ENCODE measurements around the gene TMED1.
A peak's percentile ranks its signal among the peaks of the same experiment; 100 is the strongest.
"Not testable (repeated sequence)": the region's sequence is repeated elsewhere in the genome, so short reads cannot be mapped to it uniquely, and the experiment has no call there.

The TMED1 gene

GRCh38 chr19:10835754-10836478, at the start of gene TMED1:
TSS of gene TMED1 (minus strand) at chr19:10836212. CDS start at chr19:10836191, 21 bp downstream.
- DNase-seq (ENCODE audit: low spot score): peak; percentile 99

GRCh38 chr19:10885201-10886169, 49.5 kb upstream of the TMED1 start:
- DNase-seq (ENCODE audit: low spot score): no peak

DNA sequence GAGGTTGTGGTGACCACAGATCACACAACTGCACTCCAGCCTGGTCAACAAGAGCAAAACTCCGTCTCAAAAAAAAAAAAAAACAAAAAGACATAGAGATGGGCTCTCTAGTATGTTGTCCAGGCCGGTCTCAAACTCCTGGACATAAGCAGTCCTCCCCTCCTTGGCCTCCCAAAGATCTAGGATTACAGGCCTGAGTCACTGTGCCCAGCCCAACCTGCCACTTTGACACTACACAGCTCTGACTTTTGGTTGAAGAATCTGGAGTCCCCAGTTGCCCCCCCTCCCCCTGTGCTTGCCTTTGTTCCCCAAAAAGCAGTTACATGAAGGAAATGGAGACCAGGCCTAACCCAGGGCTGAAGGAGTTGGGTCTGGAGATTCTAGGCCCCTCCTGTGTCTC, 48.3 kb upstream of the TMED1 start:
- DNase-seq (ENCODE audit: low spot score): peak; percentile 81

- no peak for DNase-seq (ENCODE audit: low spot score)
Observed at GRCh38 chr19:10882108-10882457, 46.1 kb upstream of the TMED1 start.

DNA sequence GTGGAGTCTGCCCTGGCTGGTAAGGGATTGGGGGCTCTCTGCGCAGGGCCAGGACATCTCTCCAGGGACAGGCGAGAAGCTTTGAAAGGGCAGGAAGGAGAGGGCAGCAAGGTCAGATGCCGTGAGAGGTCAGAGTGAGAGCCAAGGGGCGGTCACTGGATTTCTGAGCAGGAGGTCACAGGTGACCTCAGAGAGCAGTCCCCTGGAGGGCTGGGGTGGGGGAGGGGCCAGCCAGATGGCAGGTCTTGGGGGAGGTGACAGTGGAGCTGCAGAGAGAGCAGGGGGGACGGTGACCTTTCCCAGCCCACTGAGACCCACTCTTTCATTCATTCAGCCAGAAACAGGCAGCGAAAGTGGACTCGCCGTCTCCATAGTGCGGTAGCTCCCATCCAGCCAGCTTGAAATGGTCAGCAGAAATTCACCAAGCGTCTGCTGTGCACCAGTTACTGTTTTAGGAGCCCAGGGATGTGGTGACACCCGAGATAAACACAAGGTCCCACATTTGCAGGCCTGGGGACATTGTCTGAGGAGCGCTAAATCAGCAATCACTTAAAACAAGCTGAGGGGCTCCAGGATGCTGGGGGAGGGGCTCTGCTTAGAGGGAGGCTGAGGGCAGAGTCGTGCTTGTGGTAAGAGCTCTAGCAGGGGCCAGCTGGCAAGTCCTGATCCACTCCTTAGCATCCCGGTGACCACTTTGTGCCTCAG, 45.5 kb upstream of the TMED1 start:
- DNase-seq (ENCODE audit: low spot score): no peak

DNA sequence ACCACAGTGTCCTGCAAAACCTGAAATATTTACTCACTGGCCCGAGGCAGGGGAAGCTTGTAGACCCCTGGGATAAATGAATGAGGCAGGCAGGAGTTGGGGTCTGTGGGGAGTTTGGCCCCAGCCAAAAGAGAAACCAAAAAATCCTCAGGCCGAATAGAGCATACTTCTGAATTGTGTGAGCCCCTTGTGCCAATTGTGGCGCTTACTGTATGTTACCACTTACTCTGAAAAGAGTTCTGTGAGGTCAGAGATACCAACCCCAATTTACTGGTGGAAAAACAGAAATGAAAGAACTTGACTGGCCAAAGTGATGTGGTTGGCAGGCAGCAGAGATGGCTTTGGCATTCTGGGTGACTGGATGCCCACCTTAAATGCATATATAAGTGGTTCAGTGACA, 42.2 kb upstream of the TMED1 start:
- no peak for DNase-seq (ENCODE audit: low spot score)

GRCh38 chr19:10877608-10878007, 41.6 kb upstream of the TMED1 start:
- not testable (repeated sequence) for DNase-seq (ENCODE audit: low spot score)

- DNase-seq (ENCODE audit: low spot score): no peak
Observed at GRCh38 chr19:10876459-10877240, 40.6 kb upstream of the TMED1 start.

DNA sequence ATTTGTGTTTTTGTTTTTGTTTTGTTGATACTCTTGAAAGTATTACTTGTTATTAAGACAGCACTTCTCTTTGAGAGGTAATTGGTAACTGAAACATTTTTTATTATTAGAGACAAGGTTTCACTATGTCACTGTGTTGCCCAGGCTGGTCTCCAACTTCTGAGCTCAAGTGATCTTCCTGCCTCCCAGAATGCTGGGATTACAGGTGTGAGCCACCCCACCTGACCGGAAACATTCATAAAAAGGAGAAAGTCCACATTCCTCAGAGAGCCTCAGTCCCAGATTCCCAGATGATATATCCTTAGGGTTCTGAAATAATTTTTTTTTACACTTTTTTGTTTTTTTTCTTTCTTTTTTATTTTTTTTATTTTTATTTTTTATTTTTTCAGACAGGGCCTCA, 38.0 kb upstream of the TMED1 start:
- no peak for DNase-seq (ENCODE audit: low spot score)

DNA sequence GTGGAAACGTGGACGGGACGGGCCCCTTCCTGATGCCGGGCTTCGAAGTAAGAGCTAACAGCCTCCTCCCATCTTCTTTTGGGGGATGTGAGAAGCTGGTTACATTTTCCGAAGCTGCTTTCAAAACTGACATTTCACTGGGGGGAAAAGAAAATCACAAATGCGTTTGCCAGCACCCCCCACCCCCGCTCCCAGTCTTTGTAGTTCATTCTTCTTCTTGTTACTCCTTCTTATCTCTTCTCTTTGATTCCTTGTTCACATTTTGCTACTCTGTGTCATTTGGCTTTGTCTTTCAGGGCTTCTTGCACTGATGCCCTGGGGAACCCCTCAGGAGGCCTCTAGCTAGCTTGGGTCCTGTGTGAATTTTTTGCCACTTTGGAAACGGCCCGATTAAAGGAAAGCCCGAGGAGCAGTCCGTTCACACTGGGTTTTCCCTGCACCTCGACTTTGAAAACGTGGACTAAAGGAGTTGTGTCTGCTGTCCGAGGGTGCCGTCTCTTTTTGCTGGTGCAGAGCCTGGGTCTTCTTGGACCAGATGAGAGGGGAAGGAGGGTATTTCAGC, 36.6 kb upstream of the TMED1 start:
- no peak for DNase-seq (ENCODE audit: low spot score)

DNA sequence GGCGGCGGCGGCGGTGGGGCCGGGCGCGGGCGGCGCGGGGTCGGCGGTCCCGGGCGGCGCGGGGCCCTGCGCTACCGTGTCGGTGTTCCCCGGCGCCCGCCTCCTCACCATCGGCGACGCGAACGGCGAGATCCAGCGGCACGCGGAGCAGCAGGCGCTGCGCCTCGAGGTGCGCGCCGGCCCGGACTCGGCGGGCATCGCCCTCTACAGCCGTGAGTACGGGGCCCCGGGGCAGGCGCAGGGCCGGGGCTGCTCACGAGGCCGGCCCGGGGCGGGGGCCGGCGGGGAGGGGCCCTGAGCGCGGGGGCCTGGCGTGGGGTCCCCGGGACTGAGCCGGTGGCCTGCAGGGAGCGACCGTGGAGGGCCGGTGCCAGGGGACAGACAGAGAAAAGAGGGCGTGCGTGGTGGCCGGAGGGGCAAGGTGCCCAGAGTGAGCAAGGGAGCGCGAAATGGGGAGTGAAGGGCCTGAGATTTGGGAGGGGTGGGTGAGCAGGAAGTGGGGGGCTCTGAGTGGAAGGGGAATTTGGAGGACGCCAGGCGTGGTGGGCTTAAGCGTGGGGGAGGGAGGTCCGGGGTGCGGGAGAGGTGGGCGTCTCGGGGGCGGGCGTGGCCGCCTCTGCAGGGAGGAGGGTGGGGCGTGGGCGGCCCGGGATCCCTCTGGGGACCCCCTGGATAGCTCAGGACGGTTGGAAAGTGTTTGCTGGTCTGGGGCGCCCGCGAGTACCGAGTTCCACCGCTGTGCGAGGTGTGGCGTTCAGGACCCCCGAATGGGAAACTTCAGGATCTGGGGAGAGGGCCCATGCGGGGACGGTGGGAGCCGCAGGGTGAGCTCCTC, 35.9 kb upstream of the TMED1 start:
- DNase-seq (ENCODE audit: low spot score): peak; percentile 54

DNA sequence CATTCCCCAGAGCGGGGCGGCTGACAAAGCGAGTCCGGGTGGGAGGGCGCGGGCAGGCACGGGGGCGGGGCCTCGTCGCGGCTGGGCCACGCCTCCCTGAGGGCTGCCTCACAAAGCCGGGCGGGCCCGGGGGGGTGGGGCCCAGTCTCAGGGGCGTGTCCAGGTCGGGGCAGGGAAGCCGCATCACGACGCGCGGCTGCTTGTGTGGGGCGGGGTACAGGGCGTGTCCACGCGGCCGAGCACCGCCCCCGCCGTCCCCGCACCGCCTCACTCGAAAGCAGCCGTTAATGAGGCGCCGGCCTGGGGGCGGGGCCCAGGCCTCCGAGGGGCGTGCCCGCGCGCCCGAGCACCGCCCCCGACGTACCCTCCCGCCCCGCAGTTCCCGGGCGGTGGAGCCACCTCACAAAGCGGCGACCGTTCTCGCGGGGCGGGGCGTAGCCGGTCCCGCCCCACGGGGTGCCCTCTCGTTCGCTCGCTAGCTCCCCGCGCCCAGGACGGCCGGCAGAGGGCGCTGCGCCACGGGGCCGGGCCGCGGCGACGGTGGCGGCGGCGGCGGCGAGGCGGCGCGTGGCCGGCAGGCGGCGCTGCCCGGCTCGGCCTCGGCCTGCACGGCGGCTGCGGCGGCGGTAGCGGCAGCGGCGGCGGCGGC, 35.1 kb upstream of the TMED1 start, which contains the start of gene CARM1:
TSS of gene CARM1 (plus strand) at position 599 of the 649 bp plus-strand sequence. CDS start 150 bp downstream, outside the sequence.
- peak; percentile 99 for DNase-seq (ENCODE audit: low spot score)

DNA sequence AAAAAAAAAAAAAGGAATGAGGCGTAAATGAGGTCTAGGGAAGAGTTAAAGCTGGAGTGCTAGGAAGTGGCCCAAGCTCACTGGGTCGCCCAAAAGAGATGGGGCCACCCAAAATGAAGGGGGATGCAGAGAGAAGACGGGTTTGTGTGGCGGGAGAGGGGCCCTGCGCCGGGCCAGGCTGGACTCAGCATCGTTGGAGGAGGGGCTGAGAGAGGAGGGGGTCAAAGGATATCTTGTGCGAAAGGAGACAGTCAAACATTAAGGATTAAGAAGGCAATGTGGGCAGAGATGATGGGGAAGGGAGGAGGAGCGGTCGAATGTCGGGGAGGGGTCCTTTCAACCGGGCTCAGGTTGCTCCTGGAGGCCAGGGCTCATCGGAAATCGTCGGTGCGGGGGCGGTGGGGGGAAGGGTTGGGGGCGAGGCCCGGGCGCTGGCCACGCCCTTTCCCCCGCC, 34.5 kb upstream of the TMED1 start:
- DNase-seq (ENCODE audit: low spot score): no peak

- DNase-seq (ENCODE audit: low spot score): not testable (repeated sequence)
Observed at GRCh38 chr19:10869872-10870311, 33.9 kb upstream of the TMED1 start.

GRCh38 chr19:10868872-10869547, 33.0 kb upstream of the TMED1 start:
- DNase-seq (ENCODE audit: low spot score): no peak

GRCh38 chr19:10866495-10866894, 30.5 kb upstream of the TMED1 start:
- no peak for DNase-seq (ENCODE audit: low spot score)

- DNase-seq (ENCODE audit: low spot score): peak; percentile 93
Observed at GRCh38 chr19:10864538-10864899, 28.5 kb upstream of the TMED1 start.

- DNase-seq (ENCODE audit: low spot score): peak; percentile 77
Observed at GRCh38 chr19:10863107-10863717, 27.2 kb upstream of the TMED1 start.

All from hepatic stellate cell (primary cell).